Coronary artery (tissue), 2 donors: ENCODE data around the gene BCL10.

Experiments used
- DNase-seq: peaks from one replicate; pipeline ENCODE4 v3.0.0-alpha.2; 2017; ENCODE audit warnings: low spot score
- H3K27ac ChIP-seq, 2 donors: fragments of 200-600 bp; sonication (generic); one replicate each; pipeline ENCODE4 v1.5.1; 2016 to 2019
- H3K4me3 ChIP-seq: fragments of 200-600 bp; sonication (generic); 2 replicates; pipeline ENCODE4 v1.5.1; 2016; ENCODE audit warnings: mild to moderate bottlenecking, moderate library complexity
- CTCF ChIP-seq: fragments of 200-600 bp; sonication (generic); IDR thresholded peaks from one replicate; pipeline ENCODE4 v1.5.1; 2019; ENCODE audit warnings: antibody characterized with exemption

Gene BCL10

DNA sequence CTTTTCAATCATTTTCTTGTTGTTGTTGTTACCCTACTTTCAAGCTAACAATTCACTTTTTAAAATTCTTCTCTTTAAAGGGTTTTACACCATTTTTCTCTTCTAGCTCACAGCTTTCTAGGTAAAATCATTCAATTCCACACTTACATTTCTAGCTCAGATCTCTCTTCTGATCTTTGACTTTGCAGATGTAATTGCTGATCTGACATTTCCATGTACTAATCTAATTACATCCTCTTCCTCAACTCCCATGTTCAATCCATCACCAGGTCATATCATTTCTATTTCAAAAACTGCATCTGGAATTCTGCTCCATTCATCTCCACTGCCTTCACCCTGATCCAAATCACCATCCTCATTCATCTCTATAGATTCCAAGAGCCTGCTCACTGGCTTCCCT, 3.0 kb downstream of the BCL10 start:
- DNase-seq: no peak
- TF ChIP-seq CTCF: no peak
- Histone ChIP-seq H3K27ac (no peak overlapping the region), H3K4me3 (no peak overlapping the region)

DNA sequence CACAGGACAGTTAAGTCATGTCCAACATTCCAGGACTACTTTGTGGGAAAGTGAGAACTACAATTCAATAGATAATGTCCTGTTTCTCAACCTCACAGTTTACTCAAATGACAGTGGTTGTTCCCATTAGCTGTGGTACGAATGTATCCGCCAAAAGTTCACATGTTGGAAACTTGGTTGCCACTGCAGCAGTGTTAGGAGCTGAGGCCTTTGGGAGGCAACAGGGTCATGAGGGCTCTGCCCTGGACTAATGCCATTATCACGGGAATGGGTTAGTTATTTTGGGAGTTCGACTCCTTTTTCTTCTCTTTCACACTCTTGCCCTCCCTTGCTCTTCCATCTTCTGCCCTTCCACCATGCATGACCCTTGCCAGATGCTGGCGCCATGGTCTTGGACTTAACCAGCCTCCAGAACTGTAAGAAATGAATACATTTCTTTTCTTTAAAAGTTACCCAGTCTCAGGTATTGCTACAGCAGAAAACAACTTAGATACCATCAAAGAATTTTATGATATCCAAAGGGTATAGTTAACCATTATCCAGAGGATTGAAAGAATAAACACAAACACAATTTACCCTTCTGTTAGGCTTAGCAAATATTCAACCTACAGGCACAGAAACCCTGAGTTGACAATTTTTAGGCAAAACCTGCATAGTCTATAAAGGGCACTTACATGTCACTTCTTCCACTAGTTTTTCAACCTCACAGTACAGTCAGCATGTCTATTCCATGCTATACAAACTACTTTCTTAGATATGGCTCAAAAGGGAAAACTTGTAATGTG, 7.4 kb downstream of the BCL10 start:
- TF ChIP-seq CTCF: no peak
- no peak for DNase-seq
- H3K27ac ChIP-seq: no peak overlapping the region
- no peak overlapping the region for H3K4me3 ChIP-seq

- Histone ChIP-seq H3K4me3 (no peak overlapping the region), H3K27ac (no peak overlapping the region)
- no peak for TF ChIP-seq CTCF
- no peak for DNase-seq
Measured at GRCh38 chr1:85267313-85267712, 9.1 kb downstream of the BCL10 start.

GRCh38 chr1:85264150-85264549, 12.3 kb downstream of the BCL10 start:
- no peak for DNase-seq
- Histone ChIP-seq H3K27ac (no peak overlapping the region), H3K4me3 (no peak overlapping the region)
- no peak for TF ChIP-seq CTCF

- H3K27ac ChIP-seq: no peak overlapping the region
- no peak for DNase-seq
- no peak for TF ChIP-seq CTCF
- H3K4me3 ChIP-seq: no peak overlapping the region
Measured at GRCh38 chr1:85262985-85263384, 13.4 kb downstream of the BCL10 start.

GRCh38 chr1:85259912-85260274, 16.5 kb downstream of the BCL10 start:
- no peak for TF ChIP-seq CTCF
- H3K27ac ChIP-seq: peak overlapping the region; percentile 42 to 91
- peak overlapping the region; percentile 92 for H3K4me3 ChIP-seq
- DNase-seq: no peak

GRCh38 chr1:85259118-85259911, 17.1 kb downstream of the BCL10 start, which contains the start of gene C1orf52:
TSS of gene C1orf52 (minus strand) at chr1:85259662. CDS start at chr1:85259633, 29 bp downstream.
- DNase-seq: peak; percentile 95
- TF ChIP-seq CTCF: peak; percentile 99

More at GRCh38 chr1:85259118-85259911, 17.1 kb downstream of the BCL10 start, which contains the start of gene C1orf52:
- peak within 1 kb of the TSS; percentile 92 for H3K4me3 ChIP-seq
- peak within 1 kb of the TSS; percentile 42 to 91 for H3K27ac ChIP-seq
